ENCODE data around the gene NECAB3.

DNA sequence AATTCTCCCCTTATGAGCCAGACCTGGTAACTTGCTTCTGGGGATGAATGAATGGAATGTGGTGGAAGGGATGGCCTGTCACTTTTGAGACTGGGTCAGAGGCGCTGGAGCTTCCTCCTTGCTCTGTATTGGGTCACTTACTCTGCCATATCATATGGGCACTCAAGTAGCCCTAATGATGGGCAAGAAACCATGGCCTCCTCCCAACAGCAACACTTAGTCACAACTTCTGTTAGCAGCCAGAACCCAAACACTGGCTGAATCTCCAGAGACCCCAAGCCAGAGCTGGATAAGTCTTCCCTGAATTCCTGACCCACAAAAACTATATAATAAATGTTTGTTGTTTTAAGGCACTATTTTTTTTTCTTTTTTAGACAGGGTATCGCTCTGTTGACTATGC is 6.5 kb upstream of the NECAB3 start:
- TF ChIP-seq SUZ12 (IDR thresholded peaks at IDR 0.05; ENCODE audit: extremely low read depth, insufficient read depth, insufficient read length) (no peak), YY1 (IDR thresholded peaks at IDR 0.05; ENCODE audit: insufficient read depth, insufficient read length) (no peak), ZNF274 (IDR thresholded peaks at IDR 0.05; ENCODE audit: low read depth, low read length) (no peak)
